ENCODE results near the gene TIMM44.
A peak's percentile ranks its signal among the peaks of the same experiment; 100 is the strongest.

TIMM44 gene

GRCh38 chr19:7926021-7926726, 17.3 kb downstream of the TIMM44 start, which contains the start of gene CTXN1:
TSS of gene CTXN1 (minus strand) at chr19:7926135. CDS start at chr19:7925538, 597 bp downstream.
- peaks cover 7% of the 10 kb centered on the region for H3K36me3 ChIP-seq
- no peak for TF ChIP-seq CTCF (IDR thresholded peaks at IDR 0.05; ENCODE audit: low read depth, low read length)
- peaks cover 30% of the 10 kb centered on the region for H3K4me1 ChIP-seq
- no peaks in the 10 kb centered on the region for H3K9me3 ChIP-seq
- no peaks in the 10 kb centered on the region for H3K27me3 ChIP-seq
- H3K4me3 ChIP-seq (ENCODE audit: low read depth, low read length) = peak within 1 kb of the TSS; percentile 48
- DNase-seq = peak; percentile 91

GRCh38 chr19:7925171-7925851, 18.2 kb downstream of the TIMM44 start:
- peaks cover under 1% of the 10 kb centered on the region for H3K36me3 ChIP-seq
- peak; percentile 93 for DNase-seq
- peak; percentile 75 for TF ChIP-seq CTCF (IDR thresholded peaks at IDR 0.05; ENCODE audit: low read depth, low read length)
- H3K27me3 ChIP-seq = no peaks in the 10 kb centered on the region
- no peaks in the 10 kb centered on the region for H3K9me3 ChIP-seq
- H3K4me3 ChIP-seq (ENCODE audit: low read depth, low read length) = peak overlapping the region; percentile 19
- H3K4me1 ChIP-seq = peaks cover 30% of the 10 kb centered on the region

- H3K36me3 ChIP-seq = no peaks in the 10 kb centered on the region; the same call in 1 of the 2 replicates
- TF ChIP-seq CTCF (IDR thresholded peaks at IDR 0.05; ENCODE audit: low read depth, low read length) = no peak
- peaks cover 32% of the 10 kb centered on the region for H3K4me1 ChIP-seq
- no peaks in the 10 kb centered on the region for H3K9me3 ChIP-seq
- H3K27me3 ChIP-seq = no peaks in the 10 kb centered on the region
- no peak for DNase-seq
- H3K4me3 ChIP-seq (ENCODE audit: low read depth, low read length) = no peak overlapping the region
These were observed 18.8 kb downstream of the TIMM44 start for GRCh38 chr19:7924651-7925170.

GRCh38 chr19:7924241-7924640, 19.2 kb downstream of the TIMM44 start:
- no peak for TF ChIP-seq CTCF (IDR thresholded peaks at IDR 0.05; ENCODE audit: low read depth, low read length)
- no peak overlapping the region for H3K4me3 ChIP-seq (ENCODE audit: low read depth, low read length)
- no peaks in the 10 kb centered on the region for H3K27me3 ChIP-seq
- DNase-seq = no peak
- H3K36me3 ChIP-seq = no peaks in the 10 kb centered on the region; the same call in 1 of the 2 replicates
- no peaks in the 10 kb centered on the region for H3K9me3 ChIP-seq
- peaks cover 31% of the 10 kb centered on the region for H3K4me1 ChIP-seq

GRCh38 chr19:7923295-7924191, 19.9 kb downstream of the TIMM44 start:
- Histone ChIP-seq H3K27me3 (peaks cover 3% of the 10 kb centered on the region), H3K4me1 (peaks cover 27% of the 10 kb centered on the region), H3K36me3 (no peaks in the 10 kb centered on the region; the same call in 1 of the 2 replicates), H3K4me3 (ENCODE audit: low read depth, low read length) (no peak overlapping the region), H3K9me3 (no peaks in the 10 kb centered on the region)
- no peak for DNase-seq
- TF ChIP-seq CTCF (IDR thresholded peaks at IDR 0.05; ENCODE audit: low read depth, low read length) = no peak
